D341Med (cell line): ENCODE data around the gene FGFBP2.
A peak's percentile ranks its signal among the peaks of the same experiment; 100 is the strongest.

ENCODE experiments used
- DNase-seq: peaks from one replicate; pipeline ENCODE4 v3.0.0; 2012; ENCODE audit warnings: low spot score

Gene FGFBP2

GRCh38 chr4:15968551-15969300 is 5.8 kb upstream of the FGFBP2 start:
- DNase-seq: no peak

- DNase-seq: no peak
Measured at GRCh38 chr4:15965325-15965724, 2.4 kb upstream of the FGFBP2 start.

- DNase-seq: peak; percentile 51
Measured at GRCh38 chr4:15964159-15964558, 1.2 kb upstream of the FGFBP2 start.

- no peak for DNase-seq
Measured at GRCh38 chr4:15963576-15963975, 601 bp upstream of the FGFBP2 start.

GRCh38 chr4:15961781-15962510 is 1.0 kb downstream of the FGFBP2 start:
- DNase-seq: no peak

- DNase-seq: no peak
Measured at GRCh38 chr4:15958562-15958961, 4.4 kb downstream of the FGFBP2 start.

- peak; percentile 80 for DNase-seq
Measured at GRCh38 chr4:15956179-15956850, 6.7 kb downstream of the FGFBP2 start.

- DNase-seq: peak; percentile 52
Measured at GRCh38 chr4:15955670-15956069, 7.3 kb downstream of the FGFBP2 start.

- DNase-seq: no peak
Measured at GRCh38 chr4:15953625-15954024, 9.3 kb downstream of the FGFBP2 start.

- DNase-seq: no peak
Measured at GRCh38 chr4:15951781-15952180, 11.2 kb downstream of the FGFBP2 start.

- no peak for DNase-seq
Measured at GRCh38 chr4:15948826-15949225, 14.1 kb downstream of the FGFBP2 start.

- no peak for DNase-seq
Measured at GRCh38 chr4:15947684-15948083, 15.3 kb downstream of the FGFBP2 start.

GRCh38 chr4:15945516-15945915 is 17.5 kb downstream of the FGFBP2 start:
- DNase-seq: no peak

GRCh38 chr4:15944895-15945294 is 18.1 kb downstream of the FGFBP2 start:
- no peak for DNase-seq

GRCh38 chr4:15942283-15942682 is 20.7 kb downstream of the FGFBP2 start:
- no peak for DNase-seq

GRCh38 chr4:15938640-15939039 is 24.3 kb downstream of the FGFBP2 start, which contains the start of gene FGFBP1:
Gene FGFBP1 (minus strand): TSS chr4:15938740. CDS start chr4:15936632, 2,108 bp downstream.
- no peak for DNase-seq

GRCh38 chr4:15938182-15938581 is 24.8 kb downstream of the FGFBP2 start:
- no peak for DNase-seq

- DNase-seq: no peak
Measured at GRCh38 chr4:15936495-15936894, 26.5 kb downstream of the FGFBP2 start.

GRCh38 chr4:15935504-15936402 is 27.2 kb downstream of the FGFBP2 start:
- no peak for DNase-seq

GRCh38 chr4:15934259-15934658 is 28.7 kb downstream of the FGFBP2 start:
- DNase-seq: no peak

GRCh38 chr4:15931451-15932210 is 31.3 kb downstream of the FGFBP2 start:
- DNase-seq: no peak
